ENCODE measurements around the gene TCERG1.

Gene TCERG1

GRCh38 chr5:146540414-146540813 is 93.3 kb downstream of the TCERG1 start:
- no peak overlapping the region for H3K4me3 ChIP-seq (ENCODE audit: low read depth, low read length)
- H3K27me3 ChIP-seq (ENCODE audit: control insufficient read depth, insufficient read depth, low read length) = no peaks in the 10 kb centered on the region
- no peaks in the 10 kb centered on the region for H3K36me3 ChIP-seq (ENCODE audit: control insufficient read depth, insufficient read depth, low read length)
- H3K79me2 ChIP-seq = no peaks in the 10 kb centered on the region
- TF ChIP-seq CTCF (IDR thresholded peaks at IDR 0.05) = no peak
- H2AFZ ChIP-seq = no peak overlapping the region
- H3K4me2 ChIP-seq (ENCODE audit: low read length) = no peak overlapping the region
- H3K9ac ChIP-seq = no peak overlapping the region
- H3K27ac ChIP-seq = no peak overlapping the region
- H3K9me3 ChIP-seq (ENCODE audit: control insufficient read depth, low read length) = no peaks in the 10 kb centered on the region
- no peaks in the 10 kb centered on the region for H3K4me1 ChIP-seq

- H3K27ac ChIP-seq = no peak overlapping the region
- H3K9me3 ChIP-seq (ENCODE audit: control insufficient read depth, low read length) = no peaks in the 10 kb centered on the region
- no peak overlapping the region for H3K4me2 ChIP-seq (ENCODE audit: low read length)
- H3K4me1 ChIP-seq = no peaks in the 10 kb centered on the region
- no peak overlapping the region for H3K9ac ChIP-seq
- no peaks in the 10 kb centered on the region for H3K27me3 ChIP-seq (ENCODE audit: control insufficient read depth, insufficient read depth, low read length)
- H3K4me3 ChIP-seq (ENCODE audit: low read depth, low read length) = no peak overlapping the region
- no peaks in the 10 kb centered on the region for H3K79me2 ChIP-seq
- H2AFZ ChIP-seq = peak overlapping the region; percentile 18
- H3K36me3 ChIP-seq (ENCODE audit: control insufficient read depth, insufficient read depth, low read length) = no peaks in the 10 kb centered on the region
- peak; percentile 90 for TF ChIP-seq CTCF (IDR thresholded peaks at IDR 0.05)
These were observed 95.1 kb downstream of the TCERG1 start for GRCh38 chr5:146541958-146542849.

- H2AFZ ChIP-seq = no peak overlapping the region
- no peaks in the 10 kb centered on the region for H3K9me3 ChIP-seq (ENCODE audit: control insufficient read depth, low read length)
- TF ChIP-seq CTCF (IDR thresholded peaks at IDR 0.05) = no peak
- H3K4me2 ChIP-seq (ENCODE audit: low read length) = no peak overlapping the region
- H3K27ac ChIP-seq = no peak overlapping the region
- H3K4me1 ChIP-seq = no peaks in the 10 kb centered on the region
- H3K9ac ChIP-seq = no peak overlapping the region
- no peaks in the 10 kb centered on the region for H3K79me2 ChIP-seq
- H3K27me3 ChIP-seq (ENCODE audit: control insufficient read depth, insufficient read depth, low read length) = no peaks in the 10 kb centered on the region
- H3K36me3 ChIP-seq (ENCODE audit: control insufficient read depth, insufficient read depth, low read length) = no peaks in the 10 kb centered on the region
- H3K4me3 ChIP-seq (ENCODE audit: low read depth, low read length) = no peak overlapping the region
These were observed 97.1 kb downstream of the TCERG1 start for GRCh38 chr5:146544232-146544631.

- Histone ChIP-seq H3K27me3 (ENCODE audit: control insufficient read depth, insufficient read depth, low read length) (no peaks in the 10 kb centered on the region), H3K27ac (no peak overlapping the region), H3K9me3 (ENCODE audit: control insufficient read depth, low read length) (no peaks in the 10 kb centered on the region), H3K4me2 (ENCODE audit: low read length) (no peak overlapping the region), H3K4me3 (ENCODE audit: low read depth, low read length) (no peak overlapping the region), H3K79me2 (no peaks in the 10 kb centered on the region), H3K9ac (no peak overlapping the region), H3K36me3 (ENCODE audit: control insufficient read depth, insufficient read depth, low read length) (no peaks in the 10 kb centered on the region), H3K4me1 (no peaks in the 10 kb centered on the region), H2AFZ (no peak overlapping the region)
- no peak for TF ChIP-seq CTCF (IDR thresholded peaks at IDR 0.05)
These were observed 101.8 kb downstream of the TCERG1 start for GRCh38 chr5:146548781-146549449.

Measured in parathyroid adenoma (tissue), 2 donors.